ENCODE measurements around the gene PFKFB4.

GRCh38 chr3:48477959-48478520 lies 78.6 kb downstream of the PFKFB4 start:
- TF ChIP-seq CTCF (IDR thresholded peaks at IDR 0.05; ENCODE audit: insufficient read depth, low read length): no peak
- TF ChIP-seq POLR2AphosphoS5 (IDR thresholded peaks at IDR 0.05; ENCODE audit: low read depth): no peak
- no peak for TF ChIP-seq REST (IDR thresholded peaks at IDR 0.05; ENCODE audit: insufficient replicate concordance, low read depth)
